C4-2B (cell line): ENCODE results near the gene GABRR3.

Experiments
- CTCF ChIP-seq: fragments of 450-650 bp; conservative IDR thresholded peaks from 2 replicates; pipeline ENCODE4 v1.5.1; 2017; ENCODE audit warnings: mild to moderate bottlenecking
- ZFX ChIP-seq: fragments of 450-650 bp; IDR thresholded peaks from 2 replicates; pipeline ENCODE4 v1.6.1; 2017

GRCh38 chr3:97939401-97939800 lies 95.7 kb downstream of the GABRR3 start:
- TF ChIP-seq CTCF (no peak), ZFX (no peak)
